BE2C (cell line): ENCODE data around the gene GRIA1.
A peak's percentile ranks its signal among the peaks of the same experiment; 100 is the strongest.

Experiments
- DNase-seq: peaks from one replicate; pipeline ENCODE4 v3.0.0-alpha.2; 2020
- H3K27me3 ChIP-seq: fragments of 250-450 bp; sonication (Bioruptor Pico); 2 replicates; pipeline ENCODE4 v1.5.1; 2020; ENCODE audit warnings: mild to moderate bottlenecking
- H3K36me3 ChIP-seq: fragments of 250-450 bp; sonication (Bioruptor Pico); 2 replicates; pipeline ENCODE4 v1.5.1; 2020; ENCODE audit warnings: mild to moderate bottlenecking
- H3K4me1 ChIP-seq: fragments of 250-450 bp; sonication (Bioruptor Pico); 2 replicates; pipeline ENCODE4 v1.5.1; 2020
- H3K4me3 ChIP-seq: 2 replicates; pipeline ENCODE4 v1.5.1; 2011; ENCODE audit warnings: low read depth, low read length
- H3K9me3 ChIP-seq: fragments of 250-450 bp; sonication (Bioruptor Pico); 2 replicates; pipeline ENCODE4 v1.5.1; 2020
- CTCF ChIP-seq: IDR thresholded peaks from 2 replicates; pipeline ENCODE4 v1.5.1; 2012; ENCODE audit warnings: mild to moderate bottlenecking, low read depth, low read length

The GRIA1 gene

GRCh38 chr5:153816870-153817269 lies 326.4 kb downstream of the GRIA1 start:
- Histone ChIP-seq H3K36me3 (no peaks in the 10 kb centered on the region), H3K27me3 (peaks cover 10% of the 10 kb centered on the region), H3K4me1 (no peaks in the 10 kb centered on the region), H3K4me3 (no peak overlapping the region), H3K9me3 (no peaks in the 10 kb centered on the region)
- no peak for DNase-seq
- TF ChIP-seq CTCF: no peak

- no peak for TF ChIP-seq CTCF
- DNase-seq: no peak
- H3K27me3 ChIP-seq: peaks cover 10% of the 10 kb centered on the region
- H3K4me3 ChIP-seq: no peak overlapping the region
- no peaks in the 10 kb centered on the region for H3K4me1 ChIP-seq
- no peaks in the 10 kb centered on the region for H3K9me3 ChIP-seq
- H3K36me3 ChIP-seq: no peaks in the 10 kb centered on the region
These were observed 328.2 kb downstream of the GRIA1 start for GRCh38 chr5:153818626-153819025.

GRCh38 chr5:153823036-153823435 lies 332.6 kb downstream of the GRIA1 start:
- no peak for TF ChIP-seq CTCF

GRCh38 chr5:153824909-153825308 lies 334.4 kb downstream of the GRIA1 start:
- Histone ChIP-seq H3K4me3 (no peak overlapping the region), H3K27me3 (no peaks in the 10 kb centered on the region; the same call in 1 of the 2 replicates), H3K36me3 (no peaks in the 10 kb centered on the region), H3K9me3 (no peaks in the 10 kb centered on the region), H3K4me1 (no peaks in the 10 kb centered on the region)
- no peak for TF ChIP-seq CTCF
- DNase-seq: no peak

More at GRCh38 chr5:153823036-153823435, 332.6 kb downstream of the GRIA1 start:
- H3K4me3 ChIP-seq: no peak overlapping the region
- DNase-seq: no peak
- no peaks in the 10 kb centered on the region for H3K9me3 ChIP-seq
- no peaks in the 10 kb centered on the region for H3K4me1 ChIP-seq
- H3K27me3 ChIP-seq: no peaks in the 10 kb centered on the region; the same call in 1 of the 2 replicates
- no peaks in the 10 kb centered on the region for H3K36me3 ChIP-seq

- no peak for DNase-seq
- Histone ChIP-seq H3K4me3 (no peak overlapping the region), H3K9me3 (no peaks in the 10 kb centered on the region), H3K27me3 (no peaks in the 10 kb centered on the region; the same call in 1 of the 2 replicates), H3K4me1 (no peaks in the 10 kb centered on the region; the same call in 1 of the 2 replicates), H3K36me3 (no peaks in the 10 kb centered on the region)
- peak; percentile 49 for TF ChIP-seq CTCF
These were observed 336.9 kb downstream of the GRIA1 start for GRCh38 chr5:153827397-153827796.

- no peaks in the 10 kb centered on the region; the same call in 1 of the 2 replicates for H3K27me3 ChIP-seq
- H3K9me3 ChIP-seq: no peaks in the 10 kb centered on the region
- TF ChIP-seq CTCF: no peak
- no peaks in the 10 kb centered on the region; the same call in none of the 2 replicates for H3K4me1 ChIP-seq
- DNase-seq: no peak
- H3K36me3 ChIP-seq: no peaks in the 10 kb centered on the region
- no peak overlapping the region for H3K4me3 ChIP-seq
These were observed 339.1 kb downstream of the GRIA1 start for GRCh38 chr5:153829510-153830065.
